OCI-LY3 (cell line): Measurements from ENCODE around the gene GDPD5.

ENCODE experiments used
- CTCF ChIP-seq: fragments of 200-600, 300-600 bp; sonication (generic); IDR thresholded peaks from 2 replicates; pipeline ENCODE4 v1.5.1; 2014; ENCODE audit warnings: antibody characterized with exemption, low read length, low read depth
- EZH2phosphoT487 ChIP-seq: fragments of 200-600 bp; shearing (Covaris generic); IDR thresholded peaks from 2 replicates; pipeline ENCODE4 v1.6.1; 2018; ENCODE audit warnings: antibody characterized with exemption, mixed run types, low read depth

GRCh38 chr11:75554258-75555022, 28.7 kb upstream of the GDPD5 start:
- TF ChIP-seq CTCF (no peak), EZH2phosphoT487 (no peak)
